HCT116 (cell line): ENCODE results near the gene CD58. TPM values are rescaled to one million over a fixed set of nuclear protein-coding genes. Genes with fewer than 3 reads are reported as not detected.

Experiments
- ATAC-seq: fragments of 200-7000 bp; cut with Tn5 transposase; 2 replicates; pipeline ENCODE4 v1.9.1; 2020; ENCODE audit warnings: mild to moderate bottlenecking, moderate library complexity
- BruUV-seq: library from RNA; stranded (reverse); fragments of 400-500 nt; replicated peaks from 2 replicates; lab custom pipeline; 2021; lab: Mats Ljungman, UMichigan
- CTCF ChIA-PET: fragments of 300-600 bp; sonication (Branson Sonifier 250); formaldehyde crosslinking; loops from one replicate; lab custom pipeline; 2021; ENCODE audit warnings: antibody characterized with exemption; lab: Charles Lee
- POLR2A ChIA-PET: fragments of 300-600, 350-600 bp; sonication (Branson Sonifier 250); formaldehyde crosslinking; loops from one replicate; lab custom pipeline; 2021; ENCODE audit warnings: antibody characterized with exemption; lab: Charles Lee
- RAD21 ChIA-PET, 2 experiments: fragments of 300-600 bp; sonication (Branson Sonifier 250); formaldehyde crosslinking; loops; one replicate each; lab custom pipeline; 2023; ENCODE audit warnings: low total read pairs in 2 of 2; ENCODE audit not compliant: uncharacterized antibody in 2 of 2, unreplicated experiment in 2 of 2, low non-redundant PET in 1 of 2; lab: Charles Lee
- DNase-seq: peaks from one replicate; pipeline ENCODE4 v3.0.0-alpha.2; 2010; ENCODE audit warnings: low read depth, low spot score
- H2AFZ ChIP-seq: fragments of 200-600 bp; shearing (Covaris generic), sonication (generic); 2 replicates; pipeline ENCODE4 v1.6.1; 2017; ENCODE audit warnings: low read depth, mixed run types, mixed read lengths, antibody characterized with exemption, low read length; ENCODE audit not compliant: poor library complexity, severe bottlenecking
- H3K27ac ChIP-seq: 2 replicates; pipeline ENCODE4 v1.5.1; 2012; ENCODE audit warnings: low read depth, low read length
- H3K27me3 ChIP-seq: fragments of 200-600 bp; sonication (generic); 2 replicates; pipeline ENCODE4 v1.6.1; 2016; ENCODE audit warnings: mixed run types, low read length, mixed read lengths; ENCODE audit not compliant: insufficient read depth
- H3K36me3 ChIP-seq, 2 experiments: fragments of 200-500 bp in 1 of 2; fragments of 200-600 bp in 1 of 2; sonication (Bioruptor generic) in 1 of 2; sonication (generic) in 1 of 2; 2 replicates each; pipeline versions ENCODE4 v1.5.1 to v1.6.1; 2014 to 2016; ENCODE audit warnings: low read length in 2 of 2, inconsistent platforms in 1 of 2, mixed read lengths in 1 of 2, mixed run types in 1 of 2; ENCODE audit not compliant: insufficient read depth in 2 of 2, control insufficient read depth in 1 of 2
- H3K4me1 ChIP-seq, 2 experiments: fragments of 200-600 bp in 1 of 2; sonication (generic) in 1 of 2; 2 replicates each; pipeline versions ENCODE4 v1.5.1 to v1.6.1; 2012 to 2017; ENCODE audit warnings: low read length in 2 of 2, inconsistent platforms in 1 of 2, mild to moderate bottlenecking in 1 of 2, mixed read lengths in 1 of 2, mixed run types in 1 of 2, moderate library complexity in 1 of 2; ENCODE audit not compliant: insufficient read depth in 2 of 2, control insufficient read depth in 1 of 2
- H3K4me2 ChIP-seq: fragments of 200-600 bp; sonication (generic); 2 replicates; pipeline ENCODE4 v1.6.1; 2017; ENCODE audit warnings: mixed run types, low read length, mixed read lengths
- H3K4me3 ChIP-seq, 2 experiments: fragments of 200-600 bp in 1 of 2; sonication (generic) in 1 of 2; replicated peaks in 1 of 2; 2 replicates each; pipeline ENCODE4 v1.5.1; 2011 to 2016; ENCODE audit warnings: low read length in 2 of 2, control low read depth in 1 of 2, low read depth in 1 of 2, mild to moderate bottlenecking in 1 of 2, mixed read lengths in 1 of 2, mixed run types in 1 of 2
- H3K79me2 ChIP-seq: fragments of 200-600 bp; sonication (generic); 2 replicates; pipeline ENCODE4 v1.6.1; 2017; ENCODE audit warnings: mild to moderate bottlenecking, mixed run types, low read length, moderate library complexity, mixed read lengths; ENCODE audit not compliant: insufficient read depth
- H3K9ac ChIP-seq: fragments of 200-600 bp; sonication (generic); 2 replicates; pipeline ENCODE4 v1.6.1; 2016; ENCODE audit warnings: low read length, mixed read lengths
- H3K9me2 ChIP-seq: fragments of 200-600 bp; sonication (generic), shearing (Covaris generic); 2 replicates; pipeline ENCODE4 v1.6.1; 2017; ENCODE audit warnings: mixed run types, mild to moderate bottlenecking, moderate library complexity; ENCODE audit not compliant: insufficient read depth
- H3K9me3 ChIP-seq, 2 experiments: fragments of 200-500 bp in 1 of 2; fragments of 200-600 bp in 1 of 2; sonication (Bioruptor generic) in 1 of 2; sonication (generic) in 1 of 2; 2 replicates each; pipeline ENCODE4 v1.6.1; 2014 to 2017; ENCODE audit warnings: low read length in 2 of 2, mixed read lengths in 2 of 2, inconsistent platforms in 1 of 2, low read depth in 1 of 2, mild to moderate bottlenecking in 1 of 2, mixed run types in 1 of 2, moderate library complexity in 1 of 2; ENCODE audit not compliant: control insufficient read depth in 1 of 2, insufficient read depth in 1 of 2
- H4K20me1 ChIP-seq: fragments of 200-600 bp; sonication (generic), shearing (Covaris generic); 2 replicates; pipeline ENCODE4 v1.6.1; 2017; ENCODE audit warnings: mixed run types, mild to moderate bottlenecking, moderate library complexity; ENCODE audit not compliant: insufficient read depth
- ATF3 ChIP-seq: IDR thresholded peaks from 2 replicates; pipeline ENCODE4 v1.6.1; 2012
- CBX3 ChIP-seq: IDR thresholded peaks from 2 replicates; pipeline ENCODE4 v1.6.1; 2012; ENCODE audit warnings: low read depth
- CEBPB ChIP-seq: IDR thresholded peaks from 2 replicates; pipeline ENCODE4 v1.6.1; 2012; ENCODE audit warnings: low read depth
- CTCF ChIP-seq, 3 experiments: fragments of 200-600 bp in 1 of 3; sonication (generic) in 1 of 3; IDR thresholded peaks in 2 of 3; conservative IDR thresholded peaks in 1 of 3; 2 replicates each; pipeline ENCODE4 v1.5.1; 2012 to 2017; ENCODE audit warnings: low read depth in 2 of 3, low read length in 2 of 3, antibody characterized with exemption in 1 of 3, borderline replicate concordance in 1 of 3, control low read depth in 1 of 3, mild to moderate bottlenecking in 1 of 3, mixed read lengths in 1 of 3, mixed run types in 1 of 3, moderate library complexity in 1 of 3; ENCODE audit not compliant: insufficient read depth in 1 of 3
- EZH2phosphoT487 ChIP-seq: fragments of 200-600 bp; IDR thresholded peaks from 2 replicates; pipeline ENCODE4 v1.6.1; 2018; ENCODE audit warnings: antibody characterized with exemption, borderline replicate concordance
- FOSL1 ChIP-seq: IDR thresholded peaks from 2 replicates; pipeline ENCODE4 v1.6.1; 2012; ENCODE audit warnings: low read depth
- JUND ChIP-seq: IDR thresholded peaks from 2 replicates; pipeline ENCODE4 v1.6.1; 2012
- MAX ChIP-seq: IDR thresholded peaks from 2 replicates; pipeline ENCODE4 v1.6.1; 2012
- POLR2A ChIP-seq: IDR thresholded peaks from 2 replicates; pipeline ENCODE4 v1.7.0; 2011; ENCODE audit warnings: borderline replicate concordance; ENCODE audit not compliant: insufficient read depth, insufficient read length; ENCODE audit errors: extremely low read depth
- REST ChIP-seq: IDR thresholded peaks from 2 replicates; pipeline ENCODE4 v1.6.1; 2012; ENCODE audit warnings: low read depth
- SRF ChIP-seq: IDR thresholded peaks from 2 replicates; pipeline ENCODE4 v1.6.1; 2012; ENCODE audit warnings: low read depth
- ZBTB33 ChIP-seq: IDR thresholded peaks from 2 replicates; pipeline ENCODE4 v1.6.1; 2011; ENCODE audit warnings: mild to moderate bottlenecking, low read length, moderate library complexity; ENCODE audit not compliant: insufficient replicate concordance; ENCODE audit errors: extremely low read depth
- intact Hi-C: fragments of 100-400 bp; cut with micrococcal nuclease; formaldehyde crosslinking; loops from 2 replicates; pipeline ENCODE4 v1.10.0; 2022
- total RNA-seq: library from RNA; stranded (reverse); gene quantifications from one replicate; pipeline ENCODE4 v1.2.1, GENCODE V29; 2021; ENCODE audit not compliant: unreplicated experiment

The CD58 gene
- total RNA-seq, 1 experiment from 2014 or later: 18.0 TPM

GRCh38 chr1:116538544-116538943 lies 32.3 kb downstream of the CD58 start:
- peak; percentile 88 for ATAC-seq
- peaks cover 7 to 25% of the 10 kb centered on the region in 2 experiments; a peak in 3 of 4 replicates for H3K36me3 ChIP-seq
- BruUV-seq: no TSS peak
- ChIA-PET POLR2A (interaction anchor here (1.7 kb wide), 1 partner anchor 521 kb away, joined by 3 read pairs; the partner anchor contains the start of gene TTF2), RAD21 (no interaction called here), CTCF (no interaction called here)
- TF ChIP-seq FOSL1 (peak; percentile 69), SRF (peak; percentile 34; the same call in 1 of the 2 replicates), JUND (peak; percentile 66), ATF3 (peak; percentile 34; the same call in 1 of the 2 replicates), MAX (peak; percentile 44; the same call in 1 of the 2 replicates), ZBTB33 (no peak), CEBPB (peak; percentile 40; the same call in 1 of the 2 replicates), REST (no peak), EZH2phosphoT487 (no peak), CBX3 (0 out of 2 replicates have a peak, but pooled peaks have one; percentile 29), CTCF (IDR thresholded peaks at IDR 0.05 in 2 of 3, conservative IDR thresholded peaks at IDR 0.05 in 1 of 3; ENCODE audit: borderline replicate concordance in 1 of 3, insufficient read depth in 1 of 3, low read depth in 2 of 3, low read length in 2 of 3) (no peak), POLR2A (no peak)
- H4K20me1 ChIP-seq: no peaks in the 10 kb centered on the region
- peak; percentile 15 for DNase-seq
- H3K9ac ChIP-seq: no peak overlapping the region
- H3K9me3 ChIP-seq: no peaks in the 10 kb centered on the region
- H2AFZ ChIP-seq: no peak overlapping the region
- intact Hi-C loops: no loop called here
- no peaks in the 10 kb centered on the region for H3K9me2 ChIP-seq
- no peaks in the 10 kb centered on the region for H3K79me2 ChIP-seq
- H3K27me3 ChIP-seq: no peaks in the 10 kb centered on the region
- H3K4me1 ChIP-seq: peaks cover 4 to 24% of the 10 kb centered on the region in 2 experiments; a peak in 3 of 4 replicates
- no peak overlapping the region for H3K27ac ChIP-seq
- H3K4me2 ChIP-seq: peak overlapping the region; percentile 32
- H3K4me3 ChIP-seq: no peak overlapping the region
